GM23338 (cell line): ENCODE results near the gene DYNLT2. TPM values are rescaled to one million over a fixed set of nuclear protein-coding genes. Genes with fewer than 3 reads are reported as not detected.

Source experiments
- ATAC-seq: fragments of 200-7000 bp; cut with Tn5 transposase; 3 replicates; pipeline ENCODE4 v1.9.1; 2020
- DNase-seq: peaks from one replicate; pipeline ENCODE4 v3.0.0-alpha.2; 2015; ENCODE audit warnings: low spot score
- H2AFZ ChIP-seq: fragments of 200-600 bp; sonication (generic); 2 replicates; pipeline ENCODE4 v1.8.0; 2016; ENCODE audit warnings: antibody characterized with exemption, mild to moderate bottlenecking, moderate library complexity
- H3F3A ChIP-seq: fragments of 200-600 bp; sonication (generic); replicated peaks from 2 replicates; pipeline ENCODE4 v1.8.0; 2017; ENCODE audit warnings: antibody characterized with exemption, mixed run types, low read depth
- H3K27ac ChIP-seq: fragments of 200-600 bp; sonication (generic); 2 replicates; pipeline ENCODE4 v1.6.1; 2016; ENCODE audit warnings: low read depth
- H3K27me3 ChIP-seq: fragments of 200-600 bp; sonication (generic); 2 replicates; pipeline ENCODE4 v1.8.0; 2016; ENCODE audit warnings: mild to moderate bottlenecking, mixed run types, moderate library complexity; ENCODE audit not compliant: insufficient read depth
- H3K36me3 ChIP-seq: fragments of 200-600 bp; sonication (generic); 2 replicates; pipeline ENCODE4 v1.8.0; 2016; ENCODE audit warnings: mild to moderate bottlenecking; ENCODE audit not compliant: insufficient read depth
- H3K4me1 ChIP-seq: fragments of 200-600 bp; sonication (generic); 2 replicates; pipeline ENCODE4 v1.8.0; 2016; ENCODE audit warnings: mild to moderate bottlenecking, moderate library complexity; ENCODE audit not compliant: insufficient read depth
- H3K4me2 ChIP-seq: fragments of 200-600 bp; sonication (generic); 2 replicates; pipeline ENCODE4 v1.7.1; 2017; ENCODE audit warnings: mixed run types
- H3K4me3 ChIP-seq: fragments of 200-600 bp; sonication (generic); 2 replicates; pipeline ENCODE4 v1.6.1; 2016; ENCODE audit warnings: mixed run types
- H3K79me2 ChIP-seq: fragments of 200-600 bp; sonication (generic); replicated peaks from 2 replicates; pipeline ENCODE4 v1.8.0; 2017; ENCODE audit warnings: mild to moderate bottlenecking; ENCODE audit not compliant: insufficient read depth
- H3K9me2 ChIP-seq: fragments of 200-600 bp; sonication (generic); 2 replicates; pipeline ENCODE4 v1.8.0; 2017; ENCODE audit not compliant: insufficient read depth
- H4K20me1 ChIP-seq: fragments of 200-600 bp; sonication (generic); replicated peaks from 2 replicates; pipeline ENCODE4 v1.8.0; 2017; ENCODE audit warnings: mild to moderate bottlenecking; ENCODE audit not compliant: insufficient read depth
- H3K27ac Mint-ChIP-seq: 2 replicates; pipeline ENCODE4 v1.8.0; 2020; ENCODE audit warnings: inconsistent platforms, mild to moderate bottlenecking, moderate library complexity, mixed read lengths
- H3K27me3 Mint-ChIP-seq: 3 replicates; pipeline ENCODE4 v1.8.0; 2022; ENCODE audit warnings: low read depth, mild to moderate bottlenecking, moderate library complexity, mixed read lengths, inconsistent platforms; ENCODE audit not compliant: insufficient read depth, poor library complexity
- H3K36me3 Mint-ChIP-seq: 3 replicates; pipeline ENCODE4 v1.8.0; 2021; ENCODE audit warnings: low read depth, mild to moderate bottlenecking, inconsistent platforms, moderate library complexity, mixed read lengths
- H3K4me1 Mint-ChIP-seq: 3 replicates; pipeline ENCODE4 v1.8.0; 2020; ENCODE audit warnings: mild to moderate bottlenecking, inconsistent platforms, mixed read lengths
- H3K4me3 Mint-ChIP-seq: 3 replicates; pipeline ENCODE4 v1.8.0; 2021; ENCODE audit warnings: moderate library complexity, mild to moderate bottlenecking, inconsistent platforms, mixed read lengths
- H3K9me3 Mint-ChIP-seq: 3 replicates; pipeline ENCODE4 v1.8.0; 2020; ENCODE audit warnings: moderate library complexity, mild to moderate bottlenecking, inconsistent platforms, mixed read lengths
- CREB1 ChIP-seq: fragments of 250-450 bp; sonication (Bioruptor Pico); IDR thresholded peaks from 2 replicates; pipeline ENCODE4 v1.5.0; 2020; ENCODE audit warnings: low read depth, mild to moderate bottlenecking, moderate library complexity
- CTCF ChIP-seq, 2 experiments: fragments of 200-600 bp in 1 of 2; sonication (generic) in 1 of 2; conservative IDR thresholded peaks; 2 replicates each; pipeline versions ENCODE4 v1.5.1 to v1.6.1; 2016 to 2017; ENCODE audit warnings: antibody characterized with exemption in 2 of 2, low read depth in 2 of 2, mild to moderate bottlenecking in 2 of 2, moderate library complexity in 1 of 2
- ETS1 ChIP-seq: IDR thresholded peaks from 2 replicates; pipeline ENCODE4 v1.6.1; 2016; ENCODE audit warnings: antibody characterized with exemption
- EZH2 ChIP-seq: fragments of 200-600 bp; sonication (generic); IDR thresholded peaks from one replicate; pipeline ENCODE4 v1.8.0; 2017; ENCODE audit warnings: antibody characterized with exemption, mild to moderate bottlenecking, low read depth; ENCODE audit not compliant: unreplicated experiment
- EZH2phosphoT487 ChIP-seq: fragments of 200-600 bp; sonication (generic); IDR thresholded peaks from one replicate; pipeline ENCODE4 v1.8.1; 2018; ENCODE audit warnings: antibody characterized with exemption; ENCODE audit not compliant: unreplicated experiment
- JUNB ChIP-seq: IDR thresholded peaks from one replicate; pipeline ENCODE4 v1.6.1; 2016; ENCODE audit warnings: antibody characterized with exemption; ENCODE audit not compliant: unreplicated experiment
- NANOG ChIP-seq: IDR thresholded peaks from 2 replicates; pipeline ENCODE4 v1.6.1; 2016; ENCODE audit warnings: antibody characterized with exemption, borderline replicate concordance
- POLR2AphosphoS5 ChIP-seq: IDR thresholded peaks from 2 replicates; pipeline ENCODE4 v1.6.1; 2016; ENCODE audit warnings: antibody characterized with exemption, low read depth
- REST ChIP-seq: IDR thresholded peaks from one replicate; pipeline ENCODE4 v1.6.1; 2018; ENCODE audit warnings: antibody characterized with exemption; ENCODE audit not compliant: unreplicated experiment
- STAT1 ChIP-seq: IDR thresholded peaks from one replicate; pipeline ENCODE4 v1.6.1; 2016; ENCODE audit warnings: antibody characterized with exemption; ENCODE audit not compliant: unreplicated experiment
- ZNF114 ChIP-seq: fragments of 250-450 bp; sonication (Bioruptor Pico); IDR thresholded peaks from 2 replicates; pipeline ENCODE4 v1.5.0; 2020; ENCODE audit warnings: mild to moderate bottlenecking, moderate library complexity
- ZNF331 ChIP-seq: fragments of 250-450 bp; sonication (Bioruptor Pico); IDR thresholded peaks from 2 replicates; pipeline ENCODE4 v1.5.0; 2020; ENCODE audit warnings: low read depth, mild to moderate bottlenecking, moderate library complexity
- ZNF462 ChIP-seq: fragments of 250-450 bp; sonication (Bioruptor Pico); IDR thresholded peaks from 2 replicates; pipeline ENCODE4 v1.5.0; 2020; ENCODE audit warnings: mild to moderate bottlenecking, moderate library complexity
- polyA plus RNA-seq: library from polyadenylated mRNA; unstranded; fragments of >200 nt; fragmentation: Nextera tagmentation; extraction: Ambion mirVana; gene quantifications from 2 replicates; pipeline ENCODE4 v1.2.1, GENCODE V29; 2016
- total RNA-seq: library from RNA; depleted of rRNA; stranded (reverse); fragments of >200 nt; shearing (Covaris generic); gene quantifications from 2 replicates; pipeline ENCODE4 v1.2.3, GENCODE V29; 2014

Gene DYNLT2
- total and polyA plus RNA-seq, 2 experiments from 2014 or later, result 2.8 to 4.4 TPM

GRCh38 chr6:169755162-169755561 lies 3.8 kb upstream of the DYNLT2 start:
- peaks cover 21% of the 10 kb centered on the region for H3K36me3 Mint-ChIP-seq

More at GRCh38 chr6:169755162-169755561, 3.8 kb upstream of the DYNLT2 start:
- peaks cover 9% of the 10 kb centered on the region for H3K79me2 ChIP-seq
- Mint-ChIP-seq H3K4me1 (peaks cover 19% of the 10 kb centered on the region), H3K27ac (no peak overlapping the region), H3K9me3 (no peaks in the 10 kb centered on the region), H3K27me3 (peaks cover 2% of the 10 kb centered on the region), H3K4me3 (no peak overlapping the region)
- H3K9me2 ChIP-seq, result no peaks in the 10 kb centered on the region
- no peak for DNase-seq
- H3K27me3 ChIP-seq, result no peaks in the 10 kb centered on the region
- H3K27ac ChIP-seq, result no peak overlapping the region
- ATAC-seq, result no peak
- H3K4me3 ChIP-seq, result no peak overlapping the region
- H3K4me1 ChIP-seq, result peaks cover 21% of the 10 kb centered on the region
- H4K20me1 ChIP-seq, result no peaks in the 10 kb centered on the region
- no peaks in the 10 kb centered on the region; the same call in 1 of the 2 replicates for H3K36me3 ChIP-seq
- H3K4me2 ChIP-seq, result no peak overlapping the region
- no peaks in the 10 kb centered on the region for H3F3A ChIP-seq
- TF ChIP-seq REST (no peak), ZNF114 (CRISPR knock-in tag) (no peak), POLR2AphosphoS5 (no peak), EZH2 (no peak), EZH2phosphoT487 (no peak), ETS1 (no peak), CTCF (conservative IDR thresholded peaks at IDR 0.05; ENCODE audit: low read depth in 2 of 2) (no peak), ZNF331 (CRISPR knock-in tag) (no peak), CREB1 (CRISPR knock-in tag) (no peak), STAT1 (no peak), NANOG (no peak), JUNB (no peak), ZNF462 (CRISPR knock-in tag) (no peak)
- no peak overlapping the region for H2AFZ ChIP-seq
